ENCODE results near the gene CTR9.
"Not testable (repeated sequence)": the region's sequence is repeated elsewhere in the genome, so short reads cannot be mapped to it uniquely, and the experiment has no call there.

The CTR9 gene

GRCh38 chr11:10822491-10822890 is 71.4 kb downstream of the CTR9 start:
- DNase-seq (ENCODE audit: low read depth): not testable (repeated sequence)

- no peak for DNase-seq (ENCODE audit: low read depth)
Measured at GRCh38 chr11:10823152-10823579, 72.1 kb downstream of the CTR9 start.

GRCh38 chr11:10824888-10825287 is 73.8 kb downstream of the CTR9 start:
- DNase-seq (ENCODE audit: low read depth): no peak

GRCh38 chr11:10828402-10828801 is 77.4 kb downstream of the CTR9 start:
- no peak for DNase-seq (ENCODE audit: low read depth)

- DNase-seq (ENCODE audit: low read depth): no peak
Measured at GRCh38 chr11:10829139-10829538, 78.1 kb downstream of the CTR9 start.
